Thyroid gland (tissue), 4 donors: ENCODE measurements around the gene MANF.

Experiments
- CTCF ChIP-seq, 6 experiments: fragments of 200-600 bp in 3 of 6; fragments of 450-650 bp in 3 of 6; sonication (generic) in 3 of 6; IDR thresholded peaks; one replicate each; pipeline ENCODE4 v1.5.1; 2016 to 2019; ENCODE audit warnings: antibody characterized with exemption in 6 of 6, mild to moderate bottlenecking in 2 of 6, inconsistent platforms in 1 of 6, moderate library complexity in 1 of 6
- POLR2A ChIP-seq, 2 donors: fragments of 450-650 bp; IDR thresholded peaks; one replicate each; pipeline ENCODE4 v1.6.1; 2017; ENCODE audit warnings: antibody characterized with exemption in 2 of 2, mild to moderate bottlenecking in 2 of 2, moderate library complexity in 1 of 2

DNA sequence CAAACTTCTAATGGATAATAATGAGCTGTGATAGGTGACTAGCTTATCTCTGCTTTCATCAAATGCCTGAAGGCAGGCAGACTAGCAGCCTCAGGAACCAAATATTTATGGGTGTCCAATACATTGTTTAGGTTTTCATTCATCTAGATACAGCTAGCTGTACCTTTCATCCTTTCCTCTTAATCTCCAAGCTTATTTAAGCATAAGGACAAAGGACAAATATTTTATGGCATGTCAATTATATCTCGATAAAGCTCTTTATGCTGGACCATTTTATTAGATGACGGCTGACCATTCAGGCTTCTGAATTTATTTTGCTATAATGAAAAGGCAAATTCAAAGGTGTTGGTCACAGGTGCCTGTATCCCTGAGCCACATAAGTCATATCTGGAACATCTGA is 22.9 kb downstream of the MANF start:
- TF ChIP-seq CTCF (IDR thresholded peaks at IDR 0.05) (no peak), POLR2A (IDR thresholded peaks at IDR 0.05) (no peak)
